Measurements from ENCODE around the gene CEACAM18.

The CEACAM18 gene

GRCh38 chr19:51479531-51480331, 1.4 kb downstream of the CEACAM18 start:
- H3K27ac ChIP-seq (ENCODE audit: poor library complexity, severe bottlenecking), result no peak overlapping the region
- DNase-seq (ENCODE audit: low spot score) (no peak), ATAC-seq (ENCODE audit: low read depth) (no peak)
- H3K27me3 ChIP-seq (ENCODE audit: insufficient read depth, poor library complexity, severe bottlenecking), result no peaks in the 10 kb centered on the region
- no peaks in the 10 kb centered on the region for H3K9me3 ChIP-seq (ENCODE audit: severe bottlenecking)
- H3K4me1 ChIP-seq (ENCODE audit: insufficient read depth, poor library complexity, severe bottlenecking), result no peaks in the 10 kb centered on the region
- H3K4me3 ChIP-seq (ENCODE audit: severe bottlenecking), result no peak overlapping the region
- no peak for TF ChIP-seq CTCF (IDR thresholded peaks at IDR 0.05; ENCODE audit: poor library complexity, severe bottlenecking)
- no peaks in the 10 kb centered on the region for H3K36me3 ChIP-seq (ENCODE audit: low read depth)

- Histone ChIP-seq H3K4me1 (ENCODE audit: insufficient read depth, poor library complexity, severe bottlenecking) (no peaks in the 10 kb centered on the region), H3K4me3 (ENCODE audit: severe bottlenecking) (no peak overlapping the region), H3K27me3 (ENCODE audit: insufficient read depth, poor library complexity, severe bottlenecking) (no peaks in the 10 kb centered on the region), H3K9me3 (ENCODE audit: severe bottlenecking) (no peaks in the 10 kb centered on the region), H3K36me3 (ENCODE audit: low read depth) (no peaks in the 10 kb centered on the region), H3K27ac (ENCODE audit: poor library complexity, severe bottlenecking) (no peak overlapping the region)
- no peak for ATAC-seq (ENCODE audit: low read depth)
- no peak for DNase-seq (ENCODE audit: low spot score)
- TF ChIP-seq CTCF (IDR thresholded peaks at IDR 0.05; ENCODE audit: poor library complexity, severe bottlenecking), result no peak
These were observed 2.3 kb downstream of the CEACAM18 start for GRCh38 chr19:51480590-51480989.

GRCh38 chr19:51485960-51486660, 7.8 kb downstream of the CEACAM18 start:
- no peaks in the 10 kb centered on the region for H3K4me1 ChIP-seq (ENCODE audit: insufficient read depth, poor library complexity, severe bottlenecking)
- no peak overlapping the region for H3K4me3 ChIP-seq (ENCODE audit: severe bottlenecking)
- no peak for DNase-seq (ENCODE audit: low spot score)
- no peak for ATAC-seq (ENCODE audit: low read depth)
- no peak for TF ChIP-seq CTCF (IDR thresholded peaks at IDR 0.05; ENCODE audit: poor library complexity, severe bottlenecking)
- H3K9me3 ChIP-seq (ENCODE audit: severe bottlenecking), result no peaks in the 10 kb centered on the region
- no peaks in the 10 kb centered on the region for H3K27me3 ChIP-seq (ENCODE audit: insufficient read depth, poor library complexity, severe bottlenecking)
- no peak overlapping the region for H3K27ac ChIP-seq (ENCODE audit: poor library complexity, severe bottlenecking)
- H3K36me3 ChIP-seq (ENCODE audit: low read depth), result no peaks in the 10 kb centered on the region

GRCh38 chr19:51488491-51488890, 10.2 kb downstream of the CEACAM18 start:
- Histone ChIP-seq H3K4me1 (ENCODE audit: insufficient read depth, poor library complexity, severe bottlenecking) (no peaks in the 10 kb centered on the region), H3K27me3 (ENCODE audit: insufficient read depth, poor library complexity, severe bottlenecking) (no peaks in the 10 kb centered on the region), H3K36me3 (ENCODE audit: low read depth) (no peaks in the 10 kb centered on the region), H3K4me3 (ENCODE audit: severe bottlenecking) (no peak overlapping the region), H3K9me3 (ENCODE audit: severe bottlenecking) (no peaks in the 10 kb centered on the region), H3K27ac (ENCODE audit: poor library complexity, severe bottlenecking) (no peak overlapping the region)
- ATAC-seq (ENCODE audit: low read depth), result no peak
- DNase-seq (ENCODE audit: low spot score), result no peak
- no peak for TF ChIP-seq CTCF (IDR thresholded peaks at IDR 0.05; ENCODE audit: poor library complexity, severe bottlenecking)

GRCh38 chr19:51489113-51489512, 10.8 kb downstream of the CEACAM18 start:
- H3K4me3 ChIP-seq (ENCODE audit: severe bottlenecking), result no peak overlapping the region
- no peak overlapping the region for H3K27ac ChIP-seq (ENCODE audit: poor library complexity, severe bottlenecking)
- no peak for DNase-seq (ENCODE audit: low spot score)
- no peaks in the 10 kb centered on the region for H3K9me3 ChIP-seq (ENCODE audit: severe bottlenecking)
- H3K4me1 ChIP-seq (ENCODE audit: insufficient read depth, poor library complexity, severe bottlenecking), result no peaks in the 10 kb centered on the region
- no peak for TF ChIP-seq CTCF (IDR thresholded peaks at IDR 0.05; ENCODE audit: poor library complexity, severe bottlenecking)
- no peaks in the 10 kb centered on the region for H3K36me3 ChIP-seq (ENCODE audit: low read depth)
- ATAC-seq (ENCODE audit: low read depth), result no peak
- no peaks in the 10 kb centered on the region for H3K27me3 ChIP-seq (ENCODE audit: insufficient read depth, poor library complexity, severe bottlenecking)

All from RWPE2 (cell line).